NT2/D1 (cell line): ENCODE data around the gene ITGA3.

Experiments
- DNase-seq: peaks from one replicate; pipeline ENCODE4 v3.0.0-alpha.2; 2011; ENCODE audit warnings: low read depth, low spot score
- H3K27me3 ChIP-seq: 2 replicates; pipeline ENCODE4 v1.6.0; 2011; ENCODE audit warnings: mild to moderate bottlenecking; ENCODE audit not compliant: insufficient read length, insufficient read depth
- H3K36me3 ChIP-seq: 2 replicates; pipeline ENCODE4 v1.6.1; 2011; ENCODE audit warnings: mild to moderate bottlenecking, low read length, mixed read lengths; ENCODE audit not compliant: insufficient read depth, insufficient read length
- H3K4me1 ChIP-seq: 2 replicates; pipeline ENCODE4 v1.5.1; 2011; ENCODE audit not compliant: insufficient read depth, insufficient read length
- H3K4me3 ChIP-seq: 2 replicates; pipeline ENCODE4 v1.5.1; 2011; ENCODE audit warnings: low read depth; ENCODE audit not compliant: insufficient read length
- H3K9ac ChIP-seq: 2 replicates; pipeline ENCODE4 v1.6.0; 2011; ENCODE audit warnings: low read depth; ENCODE audit not compliant: insufficient read length
- H3K9me3 ChIP-seq: 2 replicates; pipeline ENCODE4 v1.5.1; 2011; ENCODE audit warnings: mild to moderate bottlenecking, low read length; ENCODE audit not compliant: insufficient read depth
- SUZ12 ChIP-seq: IDR thresholded peaks from 2 replicates; pipeline ENCODE4 v1.6.1; 2011; ENCODE audit not compliant: insufficient read length, insufficient read depth; ENCODE audit errors: extremely low read depth
- YY1 ChIP-seq: IDR thresholded peaks from 2 replicates; pipeline ENCODE4 v1.6.1; 2011; ENCODE audit not compliant: insufficient read length, insufficient read depth
- ZNF274 ChIP-seq: IDR thresholded peaks from 2 replicates; pipeline ENCODE4 v1.6.1; 2011; ENCODE audit warnings: mild to moderate bottlenecking, low read depth, low read length

Gene ITGA3

DNA sequence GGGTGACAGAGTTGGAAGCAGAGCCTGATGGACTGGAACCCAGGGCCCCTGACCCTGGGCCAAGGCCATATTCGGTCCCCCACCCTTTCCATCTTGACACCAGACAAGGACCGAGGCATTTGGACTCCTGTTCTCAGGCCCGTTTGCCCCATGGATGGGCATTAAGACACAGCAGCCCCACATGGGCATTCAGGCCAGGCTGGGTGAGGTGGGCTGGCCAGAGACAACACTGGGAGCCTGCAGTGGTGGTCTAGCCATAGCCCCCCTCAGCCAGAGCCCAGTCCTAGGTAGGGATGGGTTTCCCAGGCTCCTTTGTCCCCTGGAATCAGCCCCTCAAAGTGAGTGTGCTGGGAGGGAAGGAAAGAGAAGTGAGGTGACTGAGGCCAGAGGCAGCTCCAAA is 40.8 kb downstream of the ITGA3 start:
- H3K9ac ChIP-seq, result no peak overlapping the region

DNA sequence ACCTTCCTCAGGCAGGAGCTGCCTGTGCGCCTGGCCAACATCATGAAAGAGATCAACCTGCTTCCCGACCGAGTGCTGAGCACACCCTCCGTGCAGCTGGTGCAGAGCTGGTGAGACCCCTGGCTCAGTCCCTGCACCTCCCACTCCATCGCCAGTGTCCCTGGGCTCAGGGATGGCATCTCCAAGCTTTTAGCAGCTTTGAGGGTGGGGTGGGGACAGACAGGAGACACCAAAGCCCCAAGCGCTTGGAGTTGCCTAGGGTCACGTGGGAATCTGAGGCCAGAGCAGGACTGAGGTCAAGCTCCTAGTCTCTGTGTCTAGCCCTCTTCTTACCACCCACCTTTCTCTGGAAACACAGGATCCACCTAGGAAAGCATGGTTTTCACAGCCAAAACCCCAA is 41.5 kb downstream of the ITGA3 start:
- TF ChIP-seq ZNF274 (no peak), SUZ12 (no peak), YY1 (no peak)
- DNase-seq, result no peak
- Histone ChIP-seq H3K9me3 (no peaks in the 10 kb centered on the region), H3K36me3 (no peaks in the 10 kb centered on the region), H3K27me3 (peaks cover 3% of the 10 kb centered on the region), H3K4me3 (no peak overlapping the region), H3K9ac (no peak overlapping the region), H3K4me1 (peaks cover 31% of the 10 kb centered on the region)

More for the DNA sequence above, 40.8 kb downstream of the ITGA3 start:
- Histone ChIP-seq H3K36me3 (no peaks in the 10 kb centered on the region), H3K4me3 (no peak overlapping the region), H3K4me1 (peaks cover 24% of the 10 kb centered on the region), H3K9me3 (no peaks in the 10 kb centered on the region), H3K27me3 (peaks cover 3% of the 10 kb centered on the region)
- TF ChIP-seq YY1 (no peak), ZNF274 (no peak), SUZ12 (no peak)
- no peak for DNase-seq

DNA sequence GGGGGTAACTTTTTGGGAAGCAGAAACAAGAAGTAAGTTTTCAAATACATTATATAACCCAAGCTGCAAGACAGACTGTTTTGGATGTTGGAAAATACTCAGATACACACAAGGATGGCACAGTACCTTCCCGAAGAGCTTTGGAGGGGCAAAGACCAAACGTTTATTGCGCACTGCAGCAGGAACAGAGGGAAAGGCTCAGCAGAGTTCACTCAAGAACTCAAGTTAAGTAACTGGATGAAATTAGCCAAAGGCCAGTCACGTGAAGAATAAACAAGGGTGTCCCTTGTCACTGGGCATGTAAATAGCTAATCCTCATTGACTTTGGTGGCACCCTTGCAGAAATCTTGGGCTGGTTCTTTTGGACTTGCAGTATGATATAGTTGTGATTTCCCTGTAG is 42.0 kb downstream of the ITGA3 start:
- no peak overlapping the region for H3K4me3 ChIP-seq
- no peak overlapping the region for H3K9ac ChIP-seq
- H3K9me3 ChIP-seq, result no peaks in the 10 kb centered on the region
- H3K27me3 ChIP-seq, result peaks cover 3% of the 10 kb centered on the region
- H3K4me1 ChIP-seq, result peaks cover 33% of the 10 kb centered on the region
- no peaks in the 10 kb centered on the region for H3K36me3 ChIP-seq
- DNase-seq, result no peak
- TF ChIP-seq SUZ12 (no peak), YY1 (no peak), ZNF274 (no peak)

DNA sequence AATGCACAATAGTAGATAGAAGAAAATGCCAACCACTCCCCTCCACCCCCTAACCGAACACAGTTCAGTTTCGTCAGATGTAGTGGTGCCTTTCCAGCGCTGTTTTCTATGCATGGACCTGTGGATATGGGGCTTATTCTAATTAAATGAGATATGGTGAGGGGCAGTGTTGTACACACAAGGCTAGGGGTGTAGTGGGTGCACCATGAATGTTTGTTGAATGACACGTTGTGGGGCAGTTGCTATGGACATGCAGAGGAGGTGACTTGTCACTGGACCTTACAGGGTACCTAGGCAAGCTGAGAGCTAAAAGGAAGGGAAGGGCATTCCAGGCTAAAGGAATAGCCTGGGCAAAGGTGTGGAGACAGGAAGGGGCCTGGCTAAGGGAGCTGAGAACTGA is 42.7 kb downstream of the ITGA3 start:
- DNase-seq, result no peak
- Histone ChIP-seq H3K9me3 (no peaks in the 10 kb centered on the region), H3K4me3 (no peak overlapping the region), H3K4me1 (peaks cover 34% of the 10 kb centered on the region), H3K9ac (no peak overlapping the region), H3K36me3 (no peaks in the 10 kb centered on the region), H3K27me3 (no peaks in the 10 kb centered on the region)
- TF ChIP-seq SUZ12, result no peak
- TF ChIP-seq YY1, result no peak
- TF ChIP-seq ZNF274, result no peak

DNA sequence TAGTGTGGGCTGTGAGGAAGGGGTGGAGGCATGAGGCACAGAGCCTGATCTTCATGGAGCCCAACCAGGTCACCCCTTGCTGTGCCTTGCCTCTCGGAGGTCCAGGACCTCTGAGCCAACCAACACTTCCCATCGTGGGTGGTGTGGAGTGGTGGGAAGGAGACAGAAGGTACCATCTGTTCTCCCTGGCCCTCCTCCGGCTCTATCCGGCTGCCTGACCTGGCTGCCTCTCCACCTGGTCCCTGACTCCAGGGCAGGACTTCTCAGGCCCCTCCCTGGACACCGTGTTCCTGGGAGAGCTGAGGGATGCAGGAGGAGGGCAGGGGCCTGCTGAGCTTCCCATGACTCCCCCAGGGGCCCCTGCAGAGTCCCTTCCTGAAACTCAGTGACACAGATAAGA is 43.1 kb downstream of the ITGA3 start:
- Histone ChIP-seq H3K4me3 (no peak overlapping the region), H3K9me3 (no peaks in the 10 kb centered on the region), H3K9ac (peak overlapping the region; percentile 24), H3K36me3 (no peaks in the 10 kb centered on the region), H3K27me3 (no peaks in the 10 kb centered on the region), H3K4me1 (peaks cover 34% of the 10 kb centered on the region)
- no peak for TF ChIP-seq SUZ12
- TF ChIP-seq YY1, result no peak
- TF ChIP-seq ZNF274, result no peak
- DNase-seq, result no peak

GRCh38 chr17:50100480-50100883 is 44.6 kb downstream of the ITGA3 start:
- no peak for TF ChIP-seq SUZ12
- TF ChIP-seq ZNF274, result no peak
- no peaks in the 10 kb centered on the region for H3K9me3 ChIP-seq
- H3K4me3 ChIP-seq, result no peak overlapping the region
- H3K9ac ChIP-seq, result no peak overlapping the region
- no peak for DNase-seq
- H3K27me3 ChIP-seq, result no peaks in the 10 kb centered on the region
- H3K4me1 ChIP-seq, result peaks cover 34% of the 10 kb centered on the region
- H3K36me3 ChIP-seq, result no peaks in the 10 kb centered on the region

GRCh38 chr17:50100921-50101345 is 45.0 kb downstream of the ITGA3 start:
- Histone ChIP-seq H3K27me3 (no peaks in the 10 kb centered on the region), H3K9me3 (no peaks in the 10 kb centered on the region), H3K9ac (peak overlapping the region; percentile 63), H3K4me3 (peak overlapping the region; percentile 25), H3K4me1 (peaks cover 32% of the 10 kb centered on the region), H3K36me3 (no peaks in the 10 kb centered on the region)
- DNase-seq, result no peak
- TF ChIP-seq ZNF274 (no peak), SUZ12 (no peak), YY1 (no peak)
